ENCODE measurements around the gene IQCK. TPM values are rescaled to one million over a fixed set of nuclear protein-coding genes. Genes with fewer than 3 reads are reported as not detected.
"Not testable (repeated sequence)": the region's sequence is repeated elsewhere in the genome, so short reads cannot be mapped to it uniquely, and the experiment has no call there.

IQCK gene
- total RNA-seq, 1 experiment from 2014 or later, result 15.3 TPM

DNA sequence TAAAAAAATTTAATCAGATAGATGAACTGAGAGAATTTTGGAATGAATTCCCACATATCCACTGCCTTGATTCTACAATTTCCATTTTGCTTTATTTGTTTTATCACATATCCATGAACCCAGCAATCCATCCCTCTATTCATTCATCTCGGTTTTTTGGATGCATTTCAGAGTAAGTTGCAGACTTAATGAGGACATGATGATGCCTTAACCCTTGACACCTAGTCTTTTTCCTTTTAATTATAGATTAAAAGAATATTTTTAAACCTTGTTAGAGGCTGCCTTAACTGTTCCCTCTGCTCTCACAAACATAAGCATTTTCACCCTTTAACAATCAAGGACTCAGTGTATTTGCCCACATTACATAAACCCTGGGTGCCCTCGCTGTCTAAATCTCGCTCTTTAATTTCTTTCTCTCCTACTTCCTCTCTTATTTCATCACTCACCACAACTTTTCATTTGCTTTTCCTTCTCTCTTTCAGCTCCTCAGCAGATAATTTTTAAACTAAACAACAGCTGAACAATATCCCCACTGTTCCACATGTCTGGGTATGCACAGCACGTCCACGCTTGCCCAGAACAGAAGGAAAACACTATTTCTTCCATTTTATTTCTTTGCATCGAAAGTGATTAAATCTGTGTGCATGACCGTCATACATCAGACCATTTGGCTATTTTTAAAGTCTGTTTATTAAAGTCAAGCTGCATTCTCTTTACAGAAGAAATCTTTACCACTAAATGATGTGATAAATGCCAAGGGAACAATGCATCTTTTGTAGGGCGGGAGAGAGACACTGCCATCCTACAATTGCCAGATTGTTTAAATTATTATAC, 39.9 kb downstream of the IQCK start:
- DNase-seq (ENCODE audit: low read depth), result peak; percentile 4

DNA sequence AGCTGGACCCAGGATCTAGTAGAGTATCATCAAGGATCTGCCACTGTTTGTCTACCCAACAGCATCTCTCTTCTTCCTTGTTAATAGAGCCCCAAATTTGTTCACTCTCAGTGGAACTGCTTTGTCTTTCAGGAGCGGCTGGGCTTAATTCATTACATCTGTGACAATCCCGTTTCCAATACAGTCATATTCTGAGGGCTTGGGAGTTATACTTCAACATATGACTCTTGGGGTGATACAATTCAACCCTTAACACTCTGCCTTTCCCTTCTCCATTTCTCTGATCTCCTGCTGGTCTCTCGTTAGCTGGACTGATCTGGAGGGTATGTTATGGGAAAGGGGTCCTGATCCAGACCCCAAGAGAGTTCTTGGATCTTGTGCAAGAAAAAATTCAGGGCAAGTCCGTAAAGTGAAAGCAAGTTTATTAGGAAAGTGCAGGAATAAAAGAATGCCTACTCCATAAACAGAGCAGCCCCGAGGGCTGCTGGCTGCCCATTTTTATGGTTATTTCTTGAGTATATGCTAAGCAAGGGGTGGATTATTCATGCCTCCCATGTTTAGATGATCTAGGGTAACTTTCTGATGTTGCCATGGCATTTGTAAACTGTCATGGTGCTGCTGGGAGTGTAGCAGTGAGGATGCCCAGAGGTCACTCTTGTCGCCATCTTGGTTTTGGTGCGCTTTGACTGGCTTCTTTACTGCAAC, 42.4 kb downstream of the IQCK start:
- DNase-seq (ENCODE audit: low read depth), result no peak

DNA sequence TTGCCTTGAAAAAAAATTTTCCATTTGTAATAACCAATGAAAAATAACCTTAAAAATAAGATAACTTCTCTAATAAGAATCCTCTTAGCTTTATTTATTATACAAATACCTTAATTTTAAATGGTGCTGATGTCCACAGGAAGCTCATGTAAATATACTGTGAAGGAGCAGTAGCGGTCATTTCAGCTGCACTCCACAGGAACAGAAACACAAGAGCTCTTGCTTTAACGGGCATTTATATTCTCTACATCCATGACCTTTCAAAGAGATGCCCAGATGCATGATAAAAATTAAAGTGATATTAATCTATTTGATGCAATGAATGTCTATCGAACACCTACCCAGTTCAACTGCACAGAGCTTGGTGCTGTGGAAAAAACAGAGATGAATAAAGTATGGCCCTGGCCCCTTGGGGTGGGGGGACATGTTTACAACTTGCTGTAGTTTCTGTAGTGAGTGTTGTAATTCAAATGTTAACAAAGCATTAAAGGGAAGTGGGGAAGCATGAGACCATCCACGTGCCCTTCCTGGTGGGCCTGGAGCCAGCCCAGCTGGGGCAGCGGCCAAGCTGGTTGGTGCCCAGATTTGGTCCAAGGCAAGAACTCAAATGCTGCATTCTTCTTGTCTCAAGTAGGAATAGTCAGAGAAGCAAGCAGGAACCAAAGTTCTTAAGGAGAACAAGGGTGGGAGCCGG, 47.9 kb downstream of the IQCK start:
- DNase-seq (ENCODE audit: low read depth), result no peak

DNA sequence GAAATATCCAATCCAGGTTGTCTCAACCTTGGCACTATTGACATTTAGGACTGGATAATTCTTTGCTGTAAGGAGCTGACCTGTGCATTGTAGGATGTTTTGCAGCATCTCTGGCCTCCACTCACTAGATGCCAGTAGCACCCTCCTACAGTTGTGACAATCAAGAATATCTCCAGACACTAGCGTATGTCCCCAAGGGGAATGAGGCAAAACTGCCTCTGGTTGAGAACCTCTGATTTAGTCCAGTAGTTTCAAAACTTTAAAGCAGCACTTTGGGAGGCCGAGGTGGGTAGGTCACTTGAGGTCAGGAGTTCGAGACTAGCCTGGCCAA, 48.4 kb downstream of the IQCK start:
- DNase-seq (ENCODE audit: low read depth), result no peak

DNA sequence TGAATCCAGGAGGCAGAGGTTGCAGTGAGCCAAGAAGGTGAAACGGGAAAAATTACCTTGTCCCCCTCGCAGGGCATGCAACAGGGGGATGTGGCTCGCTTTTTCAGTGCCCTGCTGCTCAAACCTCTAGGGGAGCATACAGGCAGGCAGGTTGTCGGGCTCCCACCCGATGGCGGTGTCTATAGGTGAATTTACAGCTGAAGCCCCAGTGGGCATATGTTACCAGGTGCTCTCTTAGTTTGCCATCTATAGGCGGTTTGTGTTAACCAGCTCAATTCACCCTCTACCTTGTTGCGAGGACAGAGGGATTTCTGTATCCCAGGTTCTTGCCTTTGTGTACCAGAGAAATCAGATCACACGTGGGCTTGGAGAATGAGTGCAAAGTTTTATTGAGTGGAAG, 48.9 kb downstream of the IQCK start:
- DNase-seq (ENCODE audit: low read depth), result no peak

DNA sequence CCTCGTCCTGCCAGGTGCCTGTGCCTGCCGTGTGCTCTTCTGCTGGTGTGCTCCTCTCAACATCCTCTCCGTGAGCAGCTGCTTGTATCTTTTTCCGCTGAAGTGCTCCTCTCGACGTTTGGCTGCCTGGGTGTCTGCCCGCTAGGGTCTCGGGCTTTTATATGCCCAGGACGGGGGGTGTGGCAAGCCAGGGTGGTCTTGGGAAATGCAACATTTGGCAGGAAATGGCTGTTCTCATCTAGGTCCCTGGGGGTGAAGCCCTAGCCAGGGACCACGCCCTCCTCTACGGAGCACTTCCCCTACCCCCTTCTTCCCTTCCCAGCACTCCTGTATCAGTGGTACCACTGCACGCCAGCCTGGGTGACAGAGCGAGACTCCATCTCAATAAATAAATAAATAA, 49.4 kb downstream of the IQCK start:
- DNase-seq (ENCODE audit: low read depth), result no peak

DNA sequence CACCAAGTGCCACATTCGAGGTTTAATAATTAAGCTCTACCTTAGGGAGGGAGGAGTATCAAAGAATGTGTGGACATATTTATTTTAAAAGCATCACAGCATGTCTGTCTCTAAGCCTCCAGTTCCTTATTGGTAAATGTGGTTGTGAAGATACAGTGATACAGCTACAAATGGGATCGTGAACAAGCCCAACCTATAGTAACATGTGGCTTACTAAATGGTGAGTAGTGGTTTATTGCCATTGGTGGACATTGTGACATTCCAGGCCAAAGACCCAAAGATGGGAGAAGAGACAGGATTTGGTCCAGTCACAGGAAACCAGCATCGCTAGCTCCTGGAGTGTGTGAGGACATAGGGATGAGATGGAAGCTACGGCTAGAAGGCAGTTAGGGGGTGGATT, 51.2 kb downstream of the IQCK start:
- DNase-seq (ENCODE audit: low read depth), result no peak

DNA sequence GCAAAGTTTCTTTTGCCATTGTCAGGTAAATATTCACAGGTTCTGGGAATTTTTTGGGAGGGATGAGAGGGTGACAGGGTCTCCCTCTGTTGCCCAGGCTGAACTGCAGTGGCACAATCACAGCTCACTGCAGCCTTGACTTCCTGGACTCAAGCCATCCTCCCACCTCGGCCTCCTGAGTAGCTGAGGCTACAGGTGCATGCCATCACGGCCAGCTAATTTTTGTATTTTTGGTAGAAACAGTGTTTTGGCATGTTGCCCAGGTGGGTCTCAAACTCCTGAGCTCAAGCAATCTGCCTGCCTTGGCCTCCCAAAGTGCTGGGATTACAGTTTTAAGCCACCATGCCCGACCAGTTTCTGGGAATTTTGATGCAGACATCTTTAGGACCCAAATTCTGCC, 53.0 kb downstream of the IQCK start:
- no peak for DNase-seq (ENCODE audit: low read depth)

DNA sequence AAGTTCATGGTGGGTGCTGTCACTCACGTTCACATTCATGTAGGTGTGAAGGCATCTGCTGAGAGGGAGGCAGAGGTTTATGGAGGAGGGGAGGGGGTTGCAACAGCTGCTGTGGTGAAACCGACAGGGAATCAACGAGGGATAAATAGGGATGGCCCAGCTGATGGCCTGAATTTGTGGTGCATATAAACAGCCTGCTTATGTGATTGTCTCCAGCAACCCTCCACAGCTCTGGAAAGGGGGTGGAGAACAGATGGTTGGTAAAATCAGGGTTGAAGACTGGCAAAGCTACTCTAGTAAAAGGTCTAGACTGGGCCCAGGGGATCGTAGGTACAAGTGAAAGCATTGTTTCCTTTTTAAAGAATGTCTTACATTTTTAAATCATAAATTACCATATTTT, 53.7 kb downstream of the IQCK start:
- DNase-seq (ENCODE audit: low read depth), result no peak

DNA sequence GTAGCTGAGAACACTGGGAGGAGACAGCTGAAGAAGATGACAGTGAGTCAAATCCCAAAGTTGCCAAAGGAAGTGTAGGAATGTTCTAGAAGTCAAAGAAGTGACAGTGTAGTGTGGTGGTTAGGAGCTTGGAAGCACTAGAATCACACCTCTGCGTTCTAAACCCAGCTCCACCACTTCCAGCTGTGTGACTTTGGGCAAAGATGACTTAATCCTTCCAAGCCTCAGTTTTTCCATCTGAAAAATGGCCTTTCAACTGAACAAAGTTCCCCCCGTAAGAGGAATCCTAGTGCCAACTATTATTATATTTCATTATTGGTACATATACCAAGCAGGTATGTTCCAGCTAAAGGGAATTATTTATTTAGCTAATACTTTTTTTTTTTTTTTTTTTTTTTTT, 56.0 kb downstream of the IQCK start:
- no peak for DNase-seq (ENCODE audit: low read depth)

DNA sequence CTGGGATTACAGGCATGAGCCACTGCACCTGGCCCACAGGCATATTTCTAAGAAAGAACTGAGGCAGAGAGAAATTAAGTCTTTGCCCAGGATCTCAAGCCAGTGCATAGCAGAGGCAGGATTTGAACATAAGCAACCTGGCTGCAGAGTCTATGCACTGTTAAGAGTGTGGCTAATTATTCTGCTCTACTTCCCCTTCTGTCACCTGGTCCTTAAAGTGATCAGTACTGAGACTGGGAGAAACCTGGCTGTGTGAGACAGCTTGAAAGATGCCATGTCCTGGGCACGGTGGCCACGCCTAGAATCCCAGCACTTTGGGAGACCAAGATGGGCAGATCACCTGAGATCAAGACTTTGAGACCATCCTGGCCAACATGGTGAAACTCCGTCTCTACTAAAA, 58.1 kb downstream of the IQCK start:
- DNase-seq (ENCODE audit: low read depth), result no peak

DNA sequence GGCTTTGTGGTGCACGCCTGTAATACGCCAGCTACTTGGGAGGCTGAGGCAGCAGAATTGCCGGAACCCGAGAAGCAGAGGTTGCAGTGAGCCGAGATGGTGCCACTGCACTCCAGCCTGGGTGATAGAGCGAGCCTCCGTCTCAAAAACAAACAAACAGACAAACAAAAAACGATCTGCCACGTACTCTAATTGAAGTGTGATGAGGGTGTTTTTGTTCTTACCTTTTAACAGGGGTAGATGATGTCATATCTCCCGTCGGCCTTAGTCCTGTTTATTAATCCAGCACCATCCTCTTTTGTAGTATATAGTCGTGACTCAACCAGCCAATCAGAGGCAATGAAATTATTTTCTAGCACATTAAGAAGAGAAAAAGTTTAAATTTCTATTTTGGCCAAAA, 58.5 kb downstream of the IQCK start:
- no peak for DNase-seq (ENCODE audit: low read depth)

DNA sequence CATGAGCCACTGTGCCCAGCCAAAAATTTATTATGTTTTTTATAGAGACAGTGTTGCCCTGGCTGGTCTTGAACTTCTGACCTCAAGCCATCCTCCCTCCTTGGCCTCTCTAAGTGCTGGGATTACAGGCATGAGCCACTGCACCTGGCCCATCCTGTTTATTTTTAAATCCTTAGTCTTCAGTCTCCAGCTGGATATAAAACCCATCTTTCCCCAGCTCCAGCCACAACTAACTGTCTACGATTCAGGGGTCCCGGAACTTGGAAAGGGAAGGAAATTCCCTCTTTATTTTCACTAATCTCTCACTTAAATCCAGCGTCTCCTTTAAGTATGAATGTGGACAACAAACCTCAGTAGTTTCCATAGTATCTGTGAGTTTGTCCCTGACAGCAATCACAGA, 62.2 kb downstream of the IQCK start:
- no peak for DNase-seq (ENCODE audit: low read depth)

DNA sequence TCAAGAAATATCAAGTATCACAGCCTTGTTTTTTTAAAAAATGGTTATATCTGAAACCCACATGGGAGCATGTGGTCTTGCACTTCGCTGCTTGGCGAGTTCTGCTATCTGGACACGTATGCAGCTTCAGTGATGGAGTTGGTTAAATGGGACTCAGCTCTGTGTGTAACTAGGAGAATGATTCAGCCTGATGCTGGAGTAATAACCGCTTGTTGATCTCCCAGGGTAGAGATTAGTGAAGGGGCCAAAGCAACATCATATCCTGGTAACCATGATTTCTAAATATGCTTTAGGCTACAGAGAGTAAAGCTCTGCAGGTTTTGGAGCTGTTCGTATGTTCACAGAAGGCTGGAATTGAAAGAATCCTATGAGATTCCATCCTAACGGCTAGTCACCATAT, 63.2 kb downstream of the IQCK start:
- no peak for DNase-seq (ENCODE audit: low read depth)

DNA sequence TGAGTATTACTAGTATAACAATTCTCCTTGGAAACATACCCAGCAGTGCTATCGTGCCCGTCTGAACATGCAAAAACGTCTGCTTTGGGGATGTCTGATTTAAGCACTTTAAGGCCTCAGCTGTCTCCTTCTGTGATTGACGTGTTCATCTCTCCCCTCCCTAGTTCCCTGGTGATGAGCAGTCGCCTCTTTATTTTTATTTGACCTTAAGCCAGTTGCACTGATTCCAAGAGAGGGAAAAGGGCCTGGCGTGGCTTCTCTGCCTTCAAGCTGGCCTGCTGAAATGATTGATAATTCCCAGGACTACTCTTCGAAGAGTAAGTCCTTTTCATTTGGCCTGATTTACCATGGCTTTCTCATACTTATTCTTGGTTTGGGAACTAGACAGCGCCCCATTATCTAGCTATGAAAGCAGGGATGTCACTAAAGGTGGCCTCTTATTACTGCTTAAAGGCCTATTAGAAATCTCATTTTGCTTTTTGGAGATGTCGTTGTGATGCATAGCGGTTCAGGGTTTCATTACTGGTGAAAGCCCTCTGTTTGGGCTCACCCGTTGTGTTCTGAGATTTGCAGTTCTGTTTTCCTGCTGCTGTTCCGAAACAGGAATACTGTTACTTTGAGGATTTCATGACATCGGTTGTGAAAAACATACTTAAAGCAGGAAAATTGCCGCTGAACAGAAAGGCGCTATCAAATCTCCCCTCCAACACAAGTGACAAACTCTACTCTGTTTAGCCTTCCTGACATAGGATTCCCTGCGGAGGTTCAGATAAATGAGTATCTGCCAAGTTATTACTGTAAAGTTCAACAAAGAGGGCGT, 65.5 kb downstream of the IQCK start:
- DNase-seq (ENCODE audit: low read depth), result no peak

DNA sequence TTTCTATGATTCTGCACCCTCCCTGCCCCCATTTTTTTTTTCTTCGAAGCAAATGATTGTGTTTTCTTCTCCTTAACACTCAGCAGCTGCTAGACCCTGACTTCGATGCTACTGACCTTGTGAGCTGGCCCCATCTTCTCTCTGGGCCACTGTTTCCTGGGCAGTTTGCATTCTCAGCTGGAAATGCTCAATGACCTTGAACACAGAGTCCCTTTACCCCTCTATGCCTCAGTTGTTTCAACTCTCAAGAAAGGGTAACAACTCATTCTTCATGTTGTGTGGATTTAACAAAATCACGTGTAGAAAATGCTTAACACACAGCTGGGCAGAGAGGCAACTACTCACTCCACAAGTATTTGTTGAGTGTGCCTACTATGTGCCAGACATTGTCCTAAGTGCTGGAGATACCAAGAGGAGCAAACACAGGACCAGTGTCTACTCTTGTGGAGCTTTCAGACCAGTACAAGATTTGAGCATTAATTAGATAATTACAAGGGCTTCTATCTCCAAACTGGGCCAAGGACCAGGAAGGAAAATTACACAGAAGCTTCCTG, 66.2 kb downstream of the IQCK start:
- DNase-seq (ENCODE audit: low read depth), result no peak

DNA sequence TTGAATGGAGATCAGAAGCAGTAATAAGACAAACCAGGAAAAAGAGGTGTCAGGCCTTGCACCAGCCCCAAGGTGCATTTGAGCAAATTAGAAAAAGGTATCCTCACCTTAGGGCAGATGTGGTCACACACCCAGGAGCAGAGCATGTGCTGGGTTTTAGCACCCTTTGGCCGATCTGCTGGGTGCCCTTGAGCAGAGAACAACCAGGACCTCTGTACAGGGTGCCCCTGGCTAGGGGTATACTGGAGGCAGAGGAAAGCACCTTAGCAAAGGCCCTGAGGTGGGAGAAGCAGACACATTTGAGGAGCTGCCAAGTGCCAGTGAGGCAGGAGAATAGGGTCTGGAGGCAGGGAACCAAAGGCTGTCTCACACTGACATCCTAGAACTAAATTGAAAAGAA, 67.0 kb downstream of the IQCK start:
- no peak for DNase-seq (ENCODE audit: low read depth)

DNA sequence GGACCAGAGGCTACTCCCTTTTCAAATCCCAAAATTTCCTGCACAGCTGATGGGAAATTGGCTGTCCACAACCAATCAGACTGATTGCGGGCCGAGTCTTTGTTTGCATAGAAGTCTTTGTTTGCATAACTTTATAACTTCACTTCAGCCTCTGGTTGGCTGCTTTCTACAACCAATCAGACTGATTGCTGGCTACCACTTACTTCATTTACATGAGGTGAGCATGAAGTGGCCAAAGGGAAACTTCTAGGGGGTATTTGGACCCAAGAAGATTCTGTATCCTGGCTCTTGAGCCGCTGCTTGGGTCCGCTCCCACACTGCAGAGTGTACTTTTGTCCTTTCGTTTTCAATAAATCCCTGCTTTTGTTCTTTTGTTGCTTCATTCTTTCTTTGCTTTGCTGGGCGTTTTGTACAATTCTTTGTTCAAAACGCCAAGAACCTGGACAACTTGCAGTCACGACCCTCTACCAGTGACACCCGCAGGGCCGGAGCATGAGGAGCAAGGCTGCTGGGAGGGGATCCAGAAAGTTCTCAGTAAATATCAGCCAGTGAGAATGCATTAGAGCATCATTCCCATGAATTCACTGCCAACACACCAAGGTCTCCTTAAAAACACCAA, 67.5 kb downstream of the IQCK start:
- no peak for DNase-seq (ENCODE audit: low read depth)

DNA sequence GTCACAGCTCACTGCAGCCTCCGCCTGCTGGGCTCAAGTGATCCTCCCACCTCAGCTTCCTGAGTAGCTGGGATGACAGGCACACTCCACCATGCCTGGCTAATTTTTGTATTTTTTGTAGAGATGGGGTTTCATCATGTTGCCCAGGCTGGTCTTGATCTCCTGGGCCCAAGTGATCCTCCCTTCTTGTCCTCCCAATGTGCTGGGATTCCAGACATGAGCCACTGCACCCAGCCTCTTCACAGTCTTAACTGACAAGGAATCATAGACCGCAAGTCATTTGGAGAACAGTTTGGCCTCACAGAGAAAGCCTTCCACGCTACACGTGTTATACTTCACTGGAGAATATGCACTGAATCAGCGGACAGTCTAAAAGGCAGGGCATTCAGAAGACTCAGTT, 83.3 kb downstream of the IQCK start:
- DNase-seq (ENCODE audit: low read depth), result not testable (repeated sequence)

DNA sequence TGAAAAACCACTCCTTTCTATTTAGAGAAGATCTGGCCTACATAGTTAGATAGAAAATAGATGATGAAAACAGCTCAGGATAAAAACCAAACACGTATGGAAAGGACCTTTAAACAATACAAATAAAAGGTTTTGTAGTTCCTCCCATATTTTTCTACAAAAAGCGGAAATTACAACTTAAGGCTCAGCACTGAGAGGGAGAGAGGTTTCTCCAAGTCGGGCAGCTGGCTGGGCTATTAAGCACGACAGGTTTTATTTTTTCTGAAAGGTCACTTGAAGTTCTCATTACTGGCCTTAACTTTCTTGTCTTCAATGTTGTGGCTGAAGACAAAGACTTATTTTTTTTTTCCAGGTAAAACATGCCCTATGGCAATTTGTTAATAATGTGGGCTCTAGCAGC, 83.8 kb downstream of the IQCK start:
- DNase-seq (ENCODE audit: low read depth), result not testable (repeated sequence)

DNA sequence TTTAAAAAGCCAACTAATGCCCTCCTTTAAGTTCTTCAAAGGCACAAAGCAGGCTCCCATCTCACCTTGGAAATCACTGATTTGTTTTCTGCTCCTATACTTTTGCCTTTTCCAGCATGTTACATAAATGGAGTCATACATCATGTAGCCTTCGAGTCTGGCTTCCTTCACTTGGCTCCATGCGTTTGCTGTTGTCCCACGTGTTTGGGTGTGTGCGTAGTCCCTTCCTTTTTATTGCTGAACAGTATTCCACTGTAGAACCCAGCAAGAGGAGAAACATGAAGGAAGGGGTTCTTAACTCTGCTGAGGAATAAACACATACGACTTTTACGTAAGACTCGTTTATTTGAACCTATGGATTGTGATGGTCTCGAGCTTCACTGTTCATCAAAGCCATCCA, 84.5 kb downstream of the IQCK start:
- DNase-seq (ENCODE audit: low read depth), result no peak

Measured in RPMI7951 (cell line).